ENCODE data around the gene PPP1R14B. TPM values are rescaled to one million over a fixed set of nuclear protein-coding genes. Genes with fewer than 3 reads are reported as not detected.

Gene PPP1R14B
- total and polyA plus RNA-seq, 2 donors (not counting 3 experiments of a cell fraction or from before 2014, with no cell fraction given) = 308 to 431 TPM

DNA sequence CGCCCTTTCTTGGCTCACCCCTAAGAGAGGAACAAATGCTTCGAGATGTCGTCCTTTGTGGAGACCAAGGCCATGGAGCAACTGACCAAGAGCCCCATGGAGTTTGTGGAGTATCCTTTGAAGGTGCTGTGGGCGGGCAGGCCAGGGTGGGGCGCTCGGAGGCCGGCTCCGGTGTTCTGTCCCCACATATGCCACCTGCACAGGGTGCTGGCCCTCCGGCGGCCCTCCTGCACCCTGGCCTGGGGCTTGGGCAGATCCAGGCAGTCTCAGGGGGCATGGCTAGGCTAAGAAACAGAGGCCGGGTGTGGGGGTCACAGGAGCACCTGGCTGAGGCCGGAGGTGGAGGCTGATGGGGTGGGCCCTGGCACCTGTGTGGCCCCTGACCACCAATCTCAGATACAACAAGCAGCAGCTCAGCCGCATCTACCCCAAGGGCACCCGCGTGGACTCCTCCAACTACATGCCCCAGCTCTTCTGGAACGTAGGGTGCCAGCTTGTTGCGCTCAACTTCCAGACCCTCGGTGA is 14.9 kb upstream of the PPP1R14B start:
- Histone ChIP-seq H3K4me2 (ENCODE audit: insufficient read depth, low read length) (no peak overlapping the region), H3K79me2 (ENCODE audit: control insufficient read depth, insufficient read depth, low read length) (no peaks in the 10 kb centered on the region), H3K9ac (replicated peaks; ENCODE audit: extremely low read depth, insufficient read depth, low read length) (no peak overlapping the region), H3K9me3 (replicated peaks; ENCODE audit: control insufficient read depth, insufficient read depth, low read length) (no peaks in the 10 kb centered on the region), H3K9me1 (replicated peaks; ENCODE audit: control insufficient read depth, extremely low read depth, insufficient read depth, low read length) (no peaks in the 10 kb centered on the region), H4K20me1 (replicated peaks; ENCODE audit: control insufficient read depth, extremely low read depth, insufficient read depth, low read length) (no peaks in the 10 kb centered on the region), H3K27me3 (ENCODE audit: control insufficient read depth in 2 of 2, insufficient read depth in 2 of 2, low read length in 2 of 2) (no peaks in the 10 kb centered on the region), H3K4me1 (ENCODE audit: control insufficient read depth, extremely low read depth, insufficient read depth, low read length) (peaks cover 22% of the 10 kb centered on the region), H2AFZ (ENCODE audit: low read depth, low read length) (no peak overlapping the region), H3K27ac (ENCODE audit: insufficient read depth, low read depth, low read length) (no peak overlapping the region), H3K4me3 (replicated peaks in 1 of 3; ENCODE audit: insufficient read depth in 1 of 3, low read depth in 1 of 3, low read length in 3 of 3) (no peak overlapping the region), H3K36me3 (ENCODE audit: control insufficient read depth in 2 of 2, extremely low read depth in 1 of 2, insufficient read depth in 2 of 2, low read length in 2 of 2) (peaks cover 18 to 41% of the 10 kb centered on the region in 2 experiments)
- no peak for FAIRE-seq
- CTCF ChIA-PET = interaction anchor here (1.0 kb wide), 1 partner anchor 16 kb away, joined by 3 read pairs; no protein-coding TSS in a partner anchor
- POLR2A ChIA-PET = no interaction called here
- intact Hi-C loops (cut with micrococcal nuclease) (no loop called here), dilution Hi-C loops (cut with MboI; ENCODE audit: extremely low pct_ligation_motif_present, low sequenced_read_pairs) (no loop called here)
- no peak for TF ChIP-seq MYC (IDR thresholded peaks at IDR 0.05; ENCODE audit: low read depth, low read length)
- no peak for TF ChIP-seq MAX (IDR thresholded peaks at IDR 0.05; ENCODE audit: insufficient read depth, insufficient read length)
- BruUV-seq (replicated peaks) = no TSS peak
- no peak for DNase-seq (ENCODE audit: low read depth, low spot score)

DNA sequence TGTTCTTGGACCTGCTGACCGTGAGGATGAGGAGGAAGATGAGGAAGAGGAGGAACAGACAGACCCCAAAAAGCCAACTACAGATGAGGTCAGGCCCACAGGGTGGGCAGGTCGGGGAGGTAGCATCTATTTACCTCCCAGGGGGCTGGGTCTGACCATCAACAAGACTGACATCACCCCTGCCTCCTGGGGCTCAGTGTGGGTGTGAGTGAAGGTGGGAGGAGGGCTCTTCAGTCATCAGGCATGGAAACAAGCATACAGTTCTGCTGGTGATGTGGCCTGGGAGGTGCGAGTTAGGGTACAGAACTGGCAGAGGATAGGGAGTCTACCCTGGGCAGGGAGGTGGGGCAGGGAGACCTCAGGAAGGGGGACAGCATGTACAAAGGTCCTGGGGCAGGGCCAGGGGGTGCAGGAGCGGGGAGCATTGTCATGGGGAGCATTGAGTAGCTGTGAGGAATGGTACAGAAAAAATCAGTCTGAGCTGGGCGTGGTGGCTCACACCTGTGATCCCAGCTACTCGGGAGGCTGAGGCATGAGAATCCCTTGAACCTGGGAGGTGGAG is 13.5 kb upstream of the PPP1R14B start:
- FAIRE-seq = no peak
- no peak overlapping the region for H3K9ac ChIP-seq (replicated peaks; ENCODE audit: extremely low read depth, insufficient read depth, low read length)
- DNase-seq (ENCODE audit: low read depth, low spot score) = no peak
- dilution Hi-C loops (cut with MboI; ENCODE audit: extremely low pct_ligation_motif_present, low sequenced_read_pairs) (no loop called here), intact Hi-C loops (cut with micrococcal nuclease) (no loop called here)
- no peaks in the 10 kb centered on the region for H3K79me2 ChIP-seq (ENCODE audit: control insufficient read depth, insufficient read depth, low read length)
- no peak overlapping the region for H3K27ac ChIP-seq (ENCODE audit: insufficient read depth, low read depth, low read length)
- no peak overlapping the region for H3K4me2 ChIP-seq (ENCODE audit: insufficient read depth, low read length)
- no peak overlapping the region for H3K4me3 ChIP-seq (replicated peaks in 1 of 3; ENCODE audit: insufficient read depth in 1 of 3, low read depth in 1 of 3, low read length in 3 of 3)
- H3K9me3 ChIP-seq (replicated peaks; ENCODE audit: control insufficient read depth, insufficient read depth, low read length) = no peaks in the 10 kb centered on the region
- peaks cover 18 to 40% of the 10 kb centered on the region in 2 experiments for H3K36me3 ChIP-seq (ENCODE audit: control insufficient read depth in 2 of 2, extremely low read depth in 1 of 2, insufficient read depth in 2 of 2, low read length in 2 of 2)
- no TSS peak for BruUV-seq (replicated peaks)
- no peaks in the 10 kb centered on the region for H3K27me3 ChIP-seq (ENCODE audit: control insufficient read depth in 2 of 2, insufficient read depth in 2 of 2, low read length in 2 of 2)
- no peaks in the 10 kb centered on the region for H3K9me1 ChIP-seq (replicated peaks; ENCODE audit: control insufficient read depth, extremely low read depth, insufficient read depth, low read length)
- ChIA-PET POLR2A (interaction anchor here (0.6 kb wide), 1 partner anchor 1616 kb away, joined by 3 read pairs; no protein-coding TSS in a partner anchor), CTCF (interaction anchor here (0.6 to 0.8 kb wide), 3 partner anchors 8 to 56 kb away, joined by 4 read pairs; partner anchors contain the start of gene CATSPERZ)
- H3K4me1 ChIP-seq (ENCODE audit: control insufficient read depth, extremely low read depth, insufficient read depth, low read length) = peaks cover 15% of the 10 kb centered on the region
- TF ChIP-seq GATA2 (IDR thresholded peaks at IDR 0.05; ENCODE audit: insufficient read depth, insufficient read length, low read depth, low read length) = no peak
- H4K20me1 ChIP-seq (replicated peaks; ENCODE audit: control insufficient read depth, extremely low read depth, insufficient read depth, low read length) = no peaks in the 10 kb centered on the region
- no peak overlapping the region for H2AFZ ChIP-seq (ENCODE audit: low read depth, low read length)
